HS-5 (cell line): ENCODE data around the gene GNAT3.

Experiments
- DNase-seq: peaks from one replicate; pipeline ENCODE4 v3.0.0-alpha.2; 2012; ENCODE audit warnings: low read depth

GNAT3 gene

DNA sequence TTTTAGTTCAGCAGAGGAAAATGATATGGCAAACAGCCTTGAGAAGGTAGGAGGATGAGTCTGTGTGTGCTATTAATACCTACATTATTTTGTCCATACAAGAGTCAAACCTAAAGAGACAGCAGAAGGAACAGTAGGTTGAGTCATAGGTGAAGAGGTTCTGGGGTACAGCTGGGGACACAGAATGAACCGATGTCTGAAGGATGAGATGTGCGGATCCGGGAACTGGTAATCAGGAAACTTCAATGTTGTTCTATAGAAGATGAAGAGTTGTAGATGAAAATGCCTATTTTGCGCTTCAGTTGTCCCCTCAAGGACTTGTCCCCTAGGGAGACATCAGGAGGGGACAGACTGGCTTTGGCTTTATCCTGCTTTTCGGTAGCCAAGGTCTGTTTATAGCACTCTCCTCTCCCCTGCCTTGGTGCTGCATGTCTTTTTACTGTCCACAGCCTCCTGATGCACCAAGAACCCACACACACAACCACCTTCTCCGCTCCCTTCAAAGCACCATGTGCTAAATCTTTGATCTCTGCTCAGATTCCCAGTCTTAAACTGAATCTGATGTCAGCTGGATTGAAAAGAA is 94.6 kb downstream of the GNAT3 start:
- no peak for DNase-seq

DNA sequence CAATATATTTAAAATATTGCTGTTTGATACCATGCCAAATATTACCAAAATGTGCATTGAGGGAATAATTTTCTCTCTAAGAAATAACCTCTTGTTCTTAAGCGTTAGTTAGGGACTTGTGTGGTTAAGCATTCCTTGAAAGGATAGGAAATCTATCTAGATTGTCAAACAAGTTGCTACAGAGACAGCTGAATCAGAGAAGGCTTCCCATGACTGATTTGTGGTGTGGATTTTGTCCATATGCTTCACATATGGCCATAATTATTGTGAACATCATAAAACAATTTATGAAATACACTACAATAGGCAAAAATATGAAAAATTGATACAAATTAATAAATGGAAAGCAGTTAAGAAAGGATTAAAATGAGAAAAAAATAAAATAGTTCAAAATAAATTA is 96.3 kb downstream of the GNAT3 start:
- DNase-seq = no peak

DNA sequence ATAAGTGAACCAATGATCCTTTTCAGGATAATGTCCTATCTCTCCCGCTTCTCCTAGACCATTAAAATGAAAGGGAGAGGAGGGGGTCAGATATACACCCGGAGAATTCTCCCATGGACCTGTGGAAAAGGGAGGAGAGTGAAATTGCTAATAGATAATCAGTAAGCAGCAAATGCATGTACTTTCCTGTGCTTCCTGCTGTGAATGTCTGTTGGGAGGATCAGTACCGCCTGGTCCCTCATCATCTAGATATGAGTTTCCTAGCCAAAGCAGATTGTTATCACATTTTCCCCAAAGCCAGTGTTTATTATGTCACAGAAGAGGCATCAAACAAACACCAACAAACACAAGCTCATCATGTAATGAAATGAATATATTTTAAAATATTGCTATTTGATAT is 96.8 kb downstream of the GNAT3 start:
- DNase-seq = no peak

DNA sequence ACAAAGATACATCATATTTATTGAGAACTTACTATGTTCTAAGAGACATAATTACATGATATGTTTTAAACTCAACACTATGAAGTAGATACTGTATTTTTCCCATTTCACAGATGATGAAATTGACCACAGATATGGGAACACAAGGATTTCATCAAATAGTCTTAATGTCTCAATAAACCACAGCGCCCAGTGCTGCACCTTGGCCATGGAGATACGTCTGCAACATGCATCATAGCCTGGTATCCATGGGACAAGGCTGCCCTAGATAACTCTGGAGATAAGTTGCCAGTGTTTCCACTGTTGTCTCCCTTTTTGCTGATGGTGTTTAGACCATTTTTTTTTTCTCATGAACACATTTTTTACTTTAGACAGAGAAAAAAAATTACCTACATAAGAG is 97.5 kb downstream of the GNAT3 start:
- no peak for DNase-seq

DNA sequence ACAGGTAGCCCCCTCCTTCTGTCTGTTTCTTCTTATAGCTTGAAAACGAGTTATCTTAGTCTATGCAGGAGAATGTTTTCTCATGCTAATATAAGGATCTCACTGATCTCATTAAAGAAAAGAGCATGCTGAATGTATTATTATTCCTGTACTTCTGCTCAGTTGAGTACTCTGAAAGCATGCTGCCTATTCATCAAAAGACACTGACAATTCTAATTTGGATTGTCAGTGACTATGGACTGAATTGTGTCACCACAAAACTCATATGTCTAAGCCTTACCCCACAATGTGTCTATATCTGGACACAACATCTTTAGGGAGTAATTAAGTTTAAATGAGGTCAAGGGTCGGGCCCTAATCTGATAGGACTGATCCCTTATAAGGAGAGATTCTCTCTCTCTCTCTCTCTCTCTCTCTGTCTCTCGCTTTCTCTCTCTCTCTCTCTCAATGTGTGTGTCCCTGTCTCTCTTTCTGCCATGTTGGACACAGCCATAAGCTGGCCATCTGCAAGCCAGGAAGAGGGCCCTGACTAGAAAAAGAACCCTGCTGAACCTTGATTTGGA is 98.4 kb downstream of the GNAT3 start:
- DNase-seq = no peak

DNA sequence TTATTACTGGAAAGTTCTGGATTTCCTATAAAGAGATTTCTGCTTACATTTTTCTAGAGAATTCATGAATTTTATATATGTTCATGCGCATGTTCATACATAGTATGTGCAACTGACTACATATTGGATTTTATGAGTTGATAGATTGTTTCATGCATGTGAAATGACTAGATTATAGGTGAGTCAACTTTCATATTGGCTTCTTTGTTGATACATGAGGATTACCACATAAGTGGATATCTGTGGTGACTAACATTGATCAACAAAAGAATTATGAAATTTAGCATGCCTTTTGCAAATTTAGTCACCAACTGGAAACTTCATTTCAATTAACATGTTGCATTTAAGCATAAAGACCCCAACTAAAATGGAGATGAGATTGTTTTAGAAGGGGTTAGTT is 99.0 kb downstream of the GNAT3 start:
- no peak for DNase-seq

DNA sequence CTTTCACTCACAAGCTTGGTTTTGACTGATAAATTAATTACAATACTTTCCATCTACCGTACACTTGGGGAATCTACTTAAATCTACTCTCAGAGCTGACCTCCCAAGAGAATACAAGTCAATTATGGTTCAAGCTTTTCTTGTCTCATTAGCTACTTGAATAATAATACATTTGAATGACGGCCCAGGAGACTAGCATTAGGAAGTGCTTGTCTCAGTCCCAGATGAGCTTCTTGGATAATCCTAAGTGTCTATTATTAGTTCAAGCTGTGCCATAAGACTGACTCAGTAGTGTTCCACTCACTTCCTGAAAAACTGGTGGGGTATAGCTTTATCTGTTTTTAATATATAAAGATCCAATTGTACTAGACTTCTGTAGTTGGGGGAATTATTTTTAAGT is 100.2 kb downstream of the GNAT3 start:
- no peak for DNase-seq

DNA sequence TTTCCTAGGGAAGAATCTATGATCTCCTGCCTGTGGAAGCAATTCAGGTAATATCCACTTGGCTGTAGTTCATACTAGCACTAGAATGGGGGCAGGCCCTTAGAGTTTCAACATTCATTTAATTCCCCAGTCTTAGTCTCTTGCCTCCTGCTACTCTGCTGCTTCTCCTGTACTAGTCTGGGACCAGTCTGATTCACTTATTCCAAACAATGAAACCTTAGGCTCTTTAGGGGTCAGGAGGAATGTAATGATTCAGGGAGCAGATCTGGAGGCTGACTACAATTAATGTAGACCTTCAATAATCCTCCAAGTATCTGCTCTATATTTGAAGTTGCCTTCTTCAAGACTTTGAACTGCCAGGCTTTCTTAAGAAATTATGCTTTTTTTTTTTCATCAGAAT is 101.8 kb downstream of the GNAT3 start:
- no peak for DNase-seq
